Chondrocyte (in vitro differentiated cells): ENCODE measurements around the gene FTO. TPM values are rescaled to one million over a fixed set of nuclear protein-coding genes. Genes with fewer than 3 reads are reported as not detected.
A peak's percentile ranks its signal among the peaks of the same experiment; 100 is the strongest.

ENCODE experiments used
- DNase-seq: peaks from one replicate; pipeline ENCODE4 v3.0.0; 2021; ENCODE audit warnings: mixed read lengths, low spot score
- H3K27ac Mint-ChIP-seq: one replicate; pipeline ENCODE4 v1.8.0; 2021; ENCODE audit warnings: mild to moderate bottlenecking, moderate library complexity, mixed read lengths; ENCODE audit not compliant: unreplicated experiment
- H3K27me3 Mint-ChIP-seq: 2 replicates; pipeline ENCODE4 v1.8.0; 2021; ENCODE audit warnings: low read depth, mixed read lengths
- H3K36me3 Mint-ChIP-seq: 2 replicates; pipeline ENCODE4 v1.8.0; 2021; ENCODE audit warnings: low read depth, mixed read lengths
- H3K4me1 Mint-ChIP-seq: 2 replicates; pipeline ENCODE4 v1.8.0; 2021; ENCODE audit warnings: low read depth, mild to moderate bottlenecking, mixed read lengths
- H3K4me3 Mint-ChIP-seq: one replicate; pipeline ENCODE4 v1.8.0; 2021; ENCODE audit warnings: mild to moderate bottlenecking, moderate library complexity, mixed read lengths; ENCODE audit not compliant: unreplicated experiment
- H3K9me3 Mint-ChIP-seq: 2 replicates; pipeline ENCODE4 v1.8.0; 2021; ENCODE audit warnings: low read depth, mixed read lengths
- total RNA-seq: library from RNA; stranded (reverse); gene quantifications from 3 replicates; pipeline ENCODE4 v1.2.1, GENCODE V29; 2021
- TF ChIP-seq, protein P1 (sequence below): fragments of 200-600 bp; sonication (generic); IDR thresholded peaks from 2 replicates; pipeline ENCODE4 v1.5.0; 2021; ENCODE audit warnings: antibody characterized with exemption, mild to moderate bottlenecking, moderate library complexity

The FTO gene
- total RNA-seq, 1 donor from 2014 or later: 85.7 TPM

DNA sequence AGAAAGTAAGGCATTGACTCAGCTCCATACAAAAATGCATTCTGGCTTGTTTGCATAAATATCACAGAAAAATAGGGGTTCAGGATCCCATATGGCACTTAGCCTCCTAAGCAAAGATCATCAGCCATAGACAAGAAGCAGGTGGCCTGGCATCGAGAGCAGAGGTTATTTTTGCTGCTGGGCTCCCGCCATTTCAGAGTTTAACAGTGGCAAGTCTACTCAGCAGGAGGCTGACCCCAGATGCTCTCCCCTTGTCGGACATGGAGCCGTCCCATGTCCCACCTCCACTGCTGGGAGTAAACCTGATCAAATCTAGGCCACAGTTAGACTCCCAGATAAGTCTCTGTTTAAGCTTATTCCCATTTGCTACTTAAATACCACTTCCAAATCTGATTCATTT is 269.1 kb downstream of the FTO start:
- H3K27ac Mint-ChIP-seq: no peak overlapping the region
- H3K9me3 Mint-ChIP-seq: no peaks in the 10 kb centered on the region
- TF ChIP-seq, protein P1, sequence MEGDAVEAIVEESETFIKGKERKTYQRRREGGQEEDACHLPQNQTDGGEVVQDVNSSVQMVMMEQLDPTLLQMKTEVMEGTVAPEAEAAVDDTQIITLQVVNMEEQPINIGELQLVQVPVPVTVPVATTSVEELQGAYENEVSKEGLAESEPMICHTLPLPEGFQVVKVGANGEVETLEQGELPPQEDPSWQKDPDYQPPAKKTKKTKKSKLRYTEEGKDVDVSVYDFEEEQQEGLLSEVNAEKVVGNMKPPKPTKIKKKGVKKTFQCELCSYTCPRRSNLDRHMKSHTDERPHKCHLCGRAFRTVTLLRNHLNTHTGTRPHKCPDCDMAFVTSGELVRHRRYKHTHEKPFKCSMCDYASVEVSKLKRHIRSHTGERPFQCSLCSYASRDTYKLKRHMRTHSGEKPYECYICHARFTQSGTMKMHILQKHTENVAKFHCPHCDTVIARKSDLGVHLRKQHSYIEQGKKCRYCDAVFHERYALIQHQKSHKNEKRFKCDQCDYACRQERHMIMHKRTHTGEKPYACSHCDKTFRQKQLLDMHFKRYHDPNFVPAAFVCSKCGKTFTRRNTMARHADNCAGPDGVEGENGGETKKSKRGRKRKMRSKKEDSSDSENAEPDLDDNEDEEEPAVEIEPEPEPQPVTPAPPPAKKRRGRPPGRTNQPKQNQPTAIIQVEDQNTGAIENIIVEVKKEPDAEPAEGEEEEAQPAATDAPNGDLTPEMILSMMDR: no peak
- H3K4me3 Mint-ChIP-seq: no peak overlapping the region
- H3K4me1 Mint-ChIP-seq: peaks cover 23% of the 10 kb centered on the region
- H3K27me3 Mint-ChIP-seq: no peaks in the 10 kb centered on the region
- no peak for DNase-seq
- H3K36me3 Mint-ChIP-seq: no peaks in the 10 kb centered on the region

GRCh38 chr16:53974484-53975080 is 270.6 kb downstream of the FTO start:
- Mint-ChIP-seq H3K9me3 (no peaks in the 10 kb centered on the region), H3K27ac (peak overlapping the region; percentile 76), H3K4me1 (peaks cover 12% of the 10 kb centered on the region), H3K27me3 (no peaks in the 10 kb centered on the region), H3K36me3 (no peaks in the 10 kb centered on the region), H3K4me3 (no peak overlapping the region)
- DNase-seq: no peak
- TF ChIP-seq, protein P1: no peak

DNA sequence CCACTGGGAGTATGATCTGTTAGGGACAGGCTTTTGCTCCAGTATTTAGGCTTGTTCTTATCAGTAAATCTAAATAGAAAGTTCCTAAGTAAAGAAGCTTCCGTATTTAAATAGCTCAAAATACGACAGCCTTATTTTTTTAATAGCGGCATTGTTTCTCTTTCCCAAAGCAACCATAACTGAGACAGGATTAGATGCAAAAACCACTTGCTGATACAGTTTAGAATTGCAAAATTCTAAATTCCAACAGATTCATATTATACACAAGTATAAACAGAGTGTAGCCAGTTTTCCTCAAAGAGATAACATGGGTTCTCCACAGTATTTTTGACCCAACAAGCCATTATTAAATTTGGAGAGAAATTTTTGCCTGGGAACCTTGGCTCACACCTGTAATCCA is 276.7 kb downstream of the FTO start:
- Mint-ChIP-seq H3K9me3 (no peaks in the 10 kb centered on the region), H3K36me3 (no peaks in the 10 kb centered on the region), H3K4me3 (no peak overlapping the region), H3K27ac (no peak overlapping the region), H3K4me1 (peaks cover 2% of the 10 kb centered on the region), H3K27me3 (no peaks in the 10 kb centered on the region)
- DNase-seq: no peak
- TF ChIP-seq, protein P1: no peak

DNA sequence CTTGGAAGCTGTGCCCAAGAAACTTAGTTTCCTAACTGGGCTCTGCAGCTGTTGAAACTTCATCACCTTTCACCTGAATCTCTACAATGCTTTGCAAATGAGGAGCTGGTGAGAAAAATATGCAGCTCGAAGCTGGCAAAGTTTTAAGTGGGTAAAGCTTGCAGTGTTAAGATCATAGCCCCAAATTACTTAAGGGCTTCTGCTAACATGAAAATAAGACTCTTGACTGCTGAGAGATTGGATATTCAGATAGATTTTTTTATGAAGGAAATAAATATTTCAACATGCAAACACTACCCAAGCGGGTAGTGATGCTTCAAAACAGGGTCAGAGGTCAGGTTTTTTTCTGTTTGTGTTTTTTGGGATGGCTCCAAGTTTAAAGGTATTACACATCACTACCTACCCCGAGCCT is 278.7 kb downstream of the FTO start:
- H3K27me3 Mint-ChIP-seq: no peaks in the 10 kb centered on the region
- H3K4me1 Mint-ChIP-seq: no peaks in the 10 kb centered on the region
- H3K4me3 Mint-ChIP-seq: no peak overlapping the region
- TF ChIP-seq, protein P1: no peak
- no peak overlapping the region for H3K27ac Mint-ChIP-seq
- no peaks in the 10 kb centered on the region for H3K36me3 Mint-ChIP-seq
- no peaks in the 10 kb centered on the region for H3K9me3 Mint-ChIP-seq
- DNase-seq: no peak

DNA sequence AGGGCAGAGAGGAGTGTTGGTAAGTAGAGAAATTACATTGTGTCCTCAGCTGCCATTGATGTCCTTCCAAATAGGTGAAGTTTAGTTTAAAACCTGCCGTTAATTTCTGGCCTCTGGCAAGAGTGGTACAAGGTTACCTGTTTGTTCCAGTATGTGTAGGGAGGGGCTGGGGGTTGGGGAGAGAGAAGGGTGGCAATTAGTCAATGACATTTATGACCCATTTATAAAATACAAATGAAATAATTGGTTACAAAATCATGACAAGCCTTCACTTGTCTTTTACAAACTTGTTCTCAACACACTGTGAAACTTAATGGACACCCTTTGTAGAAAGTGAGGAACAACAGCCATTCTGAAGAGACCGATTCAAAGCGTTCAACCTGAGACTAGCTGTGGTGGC is 281.0 kb downstream of the FTO start:
- H3K36me3 Mint-ChIP-seq: no peaks in the 10 kb centered on the region
- H3K4me3 Mint-ChIP-seq: no peak overlapping the region
- H3K27me3 Mint-ChIP-seq: no peaks in the 10 kb centered on the region
- H3K27ac Mint-ChIP-seq: no peak overlapping the region
- no peaks in the 10 kb centered on the region for H3K4me1 Mint-ChIP-seq
- DNase-seq: no peak
- H3K9me3 Mint-ChIP-seq: no peaks in the 10 kb centered on the region
- TF ChIP-seq, protein P1: no peak
